Activated T-cell treated with anti-CD3 and anti-CD28 coated beads for 4 hours (primary cell): ENCODE results near the gene ZBTB39.
"Not testable (repeated sequence)": the region's sequence is repeated elsewhere in the genome, so short reads cannot be mapped to it uniquely, and the experiment has no call there.

Source experiments
- DNase-seq: peaks from one replicate; pipeline ENCODE4 v3.0.0-alpha.2; 2020

ZBTB39 gene

DNA sequence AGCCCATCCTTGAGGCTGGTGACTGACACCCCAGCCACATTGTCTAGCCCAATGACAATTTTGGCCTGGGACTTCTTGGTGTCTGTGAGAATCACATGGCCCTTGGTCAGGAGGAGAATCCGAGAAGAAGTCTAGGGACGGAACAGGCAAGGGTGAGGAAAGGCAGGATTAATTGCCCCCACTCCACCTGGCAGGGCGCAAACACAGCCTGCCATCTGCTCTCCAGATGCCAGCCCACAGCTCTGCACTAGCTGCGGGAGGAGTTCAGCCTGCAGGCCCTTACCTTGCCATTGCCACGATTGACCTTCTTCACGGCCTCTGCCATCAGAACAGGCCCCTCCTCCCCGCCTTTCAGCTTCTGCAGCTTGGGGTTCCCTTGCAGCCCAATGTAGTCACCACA, 23.1 kb upstream of the ZBTB39 start:
- DNase-seq: no peak

DNA sequence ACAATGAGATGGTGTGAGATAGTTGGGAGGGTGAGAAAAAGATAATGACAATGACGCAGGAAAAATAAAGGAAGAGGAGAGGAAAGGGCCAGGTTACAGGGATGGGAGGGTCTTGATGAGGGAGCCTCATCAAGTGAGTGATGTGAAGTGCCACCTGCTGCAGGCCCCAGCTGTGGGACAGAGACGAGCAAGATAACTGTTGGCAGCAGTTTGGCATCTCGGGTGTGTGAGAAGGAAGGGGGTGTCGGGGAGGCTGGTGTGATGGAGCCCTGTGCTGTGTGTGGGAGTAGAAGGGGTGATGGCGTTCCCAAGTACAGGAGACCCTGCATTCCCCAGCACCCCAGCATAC, 21.4 kb upstream of the ZBTB39 start:
- no peak for DNase-seq

DNA sequence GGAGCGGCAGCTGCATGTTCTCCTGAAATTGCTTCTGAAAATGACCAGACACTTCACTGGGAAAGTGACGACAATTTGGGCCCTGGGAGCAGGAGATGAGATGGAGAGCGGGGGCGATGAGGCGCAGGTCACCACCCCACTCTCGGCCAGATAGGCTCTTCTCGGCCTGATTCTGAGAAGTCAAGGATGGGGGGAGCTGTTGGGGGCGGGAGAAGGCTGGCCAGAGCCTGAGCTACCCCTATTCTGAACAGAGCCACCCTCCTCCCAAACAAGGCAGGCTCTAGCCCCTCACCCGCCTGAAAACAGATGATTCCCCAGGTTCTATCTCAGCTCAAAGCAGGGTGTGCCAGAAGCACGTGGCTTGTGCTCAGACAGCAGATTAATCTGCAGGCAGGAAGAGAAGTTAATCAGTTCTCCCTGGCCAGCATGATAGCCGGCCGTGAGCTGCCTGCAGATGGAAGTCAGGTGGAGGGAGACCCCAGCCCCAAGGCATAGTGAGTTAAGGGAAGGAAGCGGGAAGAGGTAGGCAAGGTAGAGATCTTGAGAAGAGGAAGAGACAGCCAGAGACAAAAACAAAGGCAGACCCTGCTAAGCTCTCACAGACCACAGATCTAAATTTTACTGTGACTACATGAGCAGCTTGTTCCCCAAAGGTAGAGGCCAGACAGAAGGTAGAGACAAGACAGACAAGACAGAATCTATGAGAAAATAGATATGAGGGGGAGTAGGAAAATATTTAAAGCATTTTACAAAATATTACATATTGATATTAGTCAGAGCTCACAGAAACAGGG, 20.9 kb upstream of the ZBTB39 start:
- no peak for DNase-seq

DNA sequence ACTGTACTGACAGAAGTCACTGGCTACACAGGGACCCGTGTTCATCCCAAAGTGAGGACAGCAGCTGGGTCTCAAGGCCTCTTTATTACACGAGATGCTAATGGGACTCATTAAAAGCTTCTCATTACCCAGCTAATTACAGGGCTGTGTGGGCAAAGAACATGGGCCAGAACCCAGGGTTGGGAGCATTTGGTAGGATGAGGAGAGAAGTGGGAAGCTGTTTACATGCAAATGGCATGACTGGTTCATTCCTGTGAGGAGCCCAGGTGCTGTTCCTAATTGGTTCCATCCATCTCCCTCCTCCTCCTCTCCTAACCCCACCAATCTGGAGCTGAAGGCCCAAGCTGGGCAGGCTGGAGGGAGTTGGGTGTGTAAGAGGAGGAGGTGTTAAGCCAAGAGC, 18.9 kb upstream of the ZBTB39 start:
- DNase-seq: no peak

DNA sequence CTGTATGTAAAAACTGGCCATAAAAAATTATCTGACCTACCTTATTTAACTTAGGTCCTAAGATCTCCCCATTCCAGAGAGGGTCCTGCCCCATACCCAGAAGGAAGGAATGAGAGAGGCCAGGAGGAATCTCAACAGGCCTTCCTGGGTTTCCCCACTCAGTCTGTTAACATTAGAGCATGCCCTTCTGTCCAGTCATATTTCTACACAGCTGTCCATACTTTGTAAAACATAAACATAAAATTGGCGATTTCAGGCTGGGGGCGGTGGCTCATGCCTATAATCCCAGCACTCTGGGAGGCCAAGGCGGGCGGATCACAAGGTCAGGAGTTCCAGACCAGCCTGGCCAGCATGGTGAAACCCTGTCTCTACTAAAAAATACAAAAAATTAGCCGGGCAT, 16.0 kb upstream of the ZBTB39 start:
- not testable (repeated sequence) for DNase-seq

DNA sequence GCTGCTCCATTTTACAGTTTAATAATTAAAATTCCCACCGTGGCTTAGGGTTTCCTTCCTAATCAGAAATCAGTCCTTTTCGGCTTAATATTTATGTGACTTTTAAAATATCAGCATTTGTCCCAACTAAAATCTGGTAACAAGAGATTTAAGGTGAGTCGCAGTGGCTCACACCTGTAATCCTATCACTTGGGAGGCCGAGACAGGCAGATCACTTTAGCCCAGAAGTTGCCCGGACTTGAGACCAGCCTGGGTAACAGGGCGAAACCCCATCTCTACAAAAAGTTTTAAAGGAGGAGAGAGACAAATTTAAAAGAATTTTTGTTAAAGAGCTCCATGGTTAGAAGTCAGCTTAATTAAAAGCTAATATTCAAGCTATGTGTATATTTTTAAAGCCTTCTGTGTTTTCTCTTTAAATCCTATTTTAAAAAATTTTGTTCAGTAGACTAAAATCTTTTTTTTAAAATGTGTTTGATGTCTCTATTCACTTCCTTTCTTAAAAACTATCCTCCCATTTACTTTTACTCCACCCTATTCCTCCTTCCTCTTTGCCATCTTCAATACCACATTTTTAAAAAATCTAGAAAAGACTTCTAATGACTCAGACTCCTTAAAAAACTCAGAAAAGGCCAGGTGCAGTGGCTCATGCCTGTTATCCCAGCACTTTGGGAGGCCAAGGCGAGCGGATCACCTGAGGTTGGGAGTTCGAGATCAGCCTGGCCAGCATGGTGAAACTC, 13.8 kb upstream of the ZBTB39 start:
- DNase-seq: no peak

DNA sequence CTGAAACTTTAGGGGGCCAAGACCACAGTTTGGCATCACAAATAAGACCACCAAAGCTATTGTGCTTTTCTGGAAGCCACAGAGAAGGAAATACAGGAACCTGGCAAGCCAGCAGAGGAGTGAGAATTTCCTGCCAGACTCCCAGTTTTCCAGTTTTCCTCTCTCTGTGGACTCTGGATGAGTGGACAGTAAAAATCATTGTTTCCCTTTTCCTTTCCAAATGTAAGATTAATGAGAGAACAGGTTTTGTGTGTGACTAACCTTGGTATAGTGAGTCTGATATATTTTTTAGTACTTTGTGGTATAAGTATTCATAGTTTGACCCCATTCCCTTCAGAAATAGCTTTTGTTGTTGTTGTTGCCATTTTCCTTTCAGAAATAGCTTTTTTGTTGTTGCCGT, 12.6 kb upstream of the ZBTB39 start:
- DNase-seq: no peak

DNA sequence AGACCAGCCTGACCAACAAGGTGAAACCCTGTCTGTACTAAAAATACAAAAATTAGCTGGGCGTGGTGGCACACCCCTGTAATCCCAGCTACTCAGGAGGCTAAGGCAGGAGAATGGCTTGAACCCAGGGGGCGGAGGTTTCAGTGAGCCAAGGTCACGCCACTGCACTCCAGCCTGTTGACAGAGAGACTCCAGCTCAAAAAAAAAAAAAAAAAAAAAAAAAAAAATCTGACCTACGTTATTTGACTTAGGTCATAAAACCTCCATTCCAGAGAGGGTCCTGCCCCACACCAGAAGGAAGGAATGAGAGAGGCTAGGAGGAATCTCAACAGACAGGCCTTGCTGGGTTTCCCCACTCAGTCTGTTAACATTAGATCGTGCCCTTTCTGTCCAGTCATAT, 12.0 kb upstream of the ZBTB39 start:
- DNase-seq: not testable (repeated sequence)

DNA sequence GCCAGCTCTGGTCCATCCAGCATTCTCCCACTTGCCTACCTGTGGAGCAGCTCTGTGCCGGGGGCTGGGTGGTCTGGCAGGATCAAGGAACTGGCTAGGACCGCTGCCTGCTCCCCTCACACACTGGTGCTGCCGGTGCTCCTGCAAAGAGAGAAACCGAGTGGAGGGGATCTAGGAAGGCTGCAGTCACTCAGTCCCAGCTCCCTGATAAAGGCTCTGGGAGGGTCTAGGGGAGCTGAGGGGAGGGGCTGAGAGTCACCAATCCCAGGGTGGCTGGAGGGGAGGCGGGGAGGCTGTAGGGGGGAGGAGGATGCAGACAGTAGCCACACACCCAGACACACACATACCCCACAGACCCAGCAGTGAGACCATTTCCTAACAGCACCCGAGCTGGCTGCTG, 10.0 kb upstream of the ZBTB39 start, which contains the start of gene TAC3:
TSS of gene TAC3 (minus strand) at position 182 of the 400 bp plus-strand sequence. CDS start 732 bp downstream, outside the sequence.
- no peak for DNase-seq

DNA sequence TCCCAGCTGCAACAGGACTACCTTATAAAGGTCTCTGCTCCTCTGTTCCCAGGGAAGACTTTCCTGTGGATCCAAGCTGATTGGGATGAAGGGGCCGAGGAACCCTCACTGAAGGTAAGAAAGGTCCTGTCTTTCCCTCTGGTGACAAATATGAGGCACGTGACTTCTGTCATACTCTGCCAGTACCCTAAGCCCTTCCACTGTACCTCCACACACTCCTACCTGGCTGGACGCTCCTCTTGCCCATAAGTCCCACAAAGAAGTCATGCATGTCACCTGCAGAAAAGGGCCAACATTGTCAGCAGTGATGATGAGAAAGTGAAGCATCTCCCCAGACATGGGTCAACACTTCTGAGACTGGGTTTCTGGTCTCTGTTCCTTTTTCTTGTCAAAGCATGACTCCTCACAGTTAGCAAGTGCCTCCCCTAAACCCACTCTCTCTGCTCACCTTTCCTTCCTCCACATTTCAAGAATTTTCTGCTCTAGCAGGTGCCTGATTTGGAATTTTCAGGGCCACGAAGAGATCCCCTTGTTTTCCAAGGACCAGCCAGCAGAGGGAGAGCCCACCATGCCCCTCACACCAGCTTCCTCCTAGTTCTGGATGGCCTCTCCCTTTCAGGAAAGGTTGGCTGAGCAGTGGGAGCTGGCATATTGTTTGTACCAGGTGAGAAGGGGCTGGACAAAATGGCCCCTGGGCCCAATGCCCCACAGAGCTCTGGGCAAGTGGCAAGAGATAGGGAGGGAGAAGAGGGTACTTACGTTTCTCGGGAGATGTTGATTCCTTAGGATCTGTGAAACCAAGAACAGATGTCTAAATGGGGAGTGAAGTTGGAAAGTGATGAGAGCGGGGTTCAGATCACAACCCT, 6.5 kb upstream of the ZBTB39 start:
- DNase-seq: no peak

DNA sequence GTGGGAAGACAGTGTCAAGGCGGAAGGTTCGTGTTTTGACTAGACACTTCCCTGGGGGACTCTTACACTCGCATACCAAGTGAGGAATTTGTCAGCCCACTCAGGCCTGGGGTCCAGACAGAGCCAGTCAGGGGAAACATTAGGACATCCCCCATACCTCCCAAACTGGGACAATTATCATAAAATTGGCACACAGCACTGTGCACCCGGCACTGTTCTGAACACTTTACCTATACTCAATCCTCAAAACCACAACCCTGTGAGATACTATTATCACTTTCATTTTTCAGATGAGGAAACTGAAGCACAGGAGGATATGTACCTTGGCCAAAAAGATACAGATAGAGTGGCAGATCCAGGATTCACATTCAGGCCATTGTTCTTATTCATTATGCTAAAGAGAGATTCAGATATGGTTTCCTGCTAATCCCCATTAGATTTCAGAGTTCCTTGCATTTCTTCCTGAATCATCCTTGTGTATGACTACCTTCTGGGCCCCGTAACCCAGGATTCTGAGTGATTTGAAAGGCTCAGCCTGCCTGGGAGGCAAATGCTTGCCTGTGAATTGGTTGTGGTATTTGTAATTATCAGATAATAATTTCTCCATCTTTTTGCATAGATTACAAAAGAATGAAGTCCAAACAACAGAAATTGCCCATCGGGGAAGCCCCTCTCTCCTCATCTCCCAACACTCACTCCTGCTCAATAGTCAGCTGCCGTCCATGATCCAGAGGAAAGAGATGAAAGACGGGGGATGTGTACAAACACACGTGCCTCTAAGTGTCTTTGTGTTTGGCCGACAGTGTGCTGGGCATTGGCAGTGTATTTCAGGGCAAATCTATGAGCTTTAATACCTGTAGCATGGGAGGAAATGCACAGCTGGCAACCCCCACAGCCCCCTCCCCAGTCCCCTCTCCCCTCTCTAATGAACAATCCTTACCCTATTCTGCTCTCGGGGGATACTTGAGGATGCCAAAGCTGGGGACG, 5.4 kb upstream of the ZBTB39 start:
- no peak for DNase-seq

DNA sequence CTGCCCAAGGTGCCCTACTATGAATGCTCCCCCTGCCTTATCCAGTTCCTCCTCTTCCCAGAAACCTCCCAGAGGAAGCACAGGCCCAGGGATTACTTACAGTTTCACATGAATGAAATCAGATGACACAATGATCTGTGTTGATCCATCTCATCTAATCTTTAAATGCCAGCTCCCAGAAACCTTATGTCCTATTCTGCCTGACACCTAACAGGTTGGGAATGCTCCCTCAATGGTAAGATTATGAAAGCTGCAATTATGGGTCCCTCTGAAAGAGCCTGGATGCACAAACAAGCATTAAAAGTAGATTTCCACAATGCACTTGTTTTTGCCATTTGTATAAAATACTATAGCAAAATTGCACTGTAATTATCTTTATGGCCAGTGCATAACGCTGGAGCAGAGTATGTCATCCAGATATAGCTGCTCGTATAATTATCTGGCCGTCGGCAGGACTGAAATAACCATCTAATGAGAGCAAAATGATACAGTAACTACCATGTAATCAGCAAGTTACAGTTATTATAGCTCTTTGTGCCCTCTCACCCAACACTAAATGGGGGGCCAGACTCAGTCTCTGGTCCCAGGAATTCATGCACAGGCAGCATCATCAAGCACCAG, 4.4 kb upstream of the ZBTB39 start:
- DNase-seq: no peak

DNA sequence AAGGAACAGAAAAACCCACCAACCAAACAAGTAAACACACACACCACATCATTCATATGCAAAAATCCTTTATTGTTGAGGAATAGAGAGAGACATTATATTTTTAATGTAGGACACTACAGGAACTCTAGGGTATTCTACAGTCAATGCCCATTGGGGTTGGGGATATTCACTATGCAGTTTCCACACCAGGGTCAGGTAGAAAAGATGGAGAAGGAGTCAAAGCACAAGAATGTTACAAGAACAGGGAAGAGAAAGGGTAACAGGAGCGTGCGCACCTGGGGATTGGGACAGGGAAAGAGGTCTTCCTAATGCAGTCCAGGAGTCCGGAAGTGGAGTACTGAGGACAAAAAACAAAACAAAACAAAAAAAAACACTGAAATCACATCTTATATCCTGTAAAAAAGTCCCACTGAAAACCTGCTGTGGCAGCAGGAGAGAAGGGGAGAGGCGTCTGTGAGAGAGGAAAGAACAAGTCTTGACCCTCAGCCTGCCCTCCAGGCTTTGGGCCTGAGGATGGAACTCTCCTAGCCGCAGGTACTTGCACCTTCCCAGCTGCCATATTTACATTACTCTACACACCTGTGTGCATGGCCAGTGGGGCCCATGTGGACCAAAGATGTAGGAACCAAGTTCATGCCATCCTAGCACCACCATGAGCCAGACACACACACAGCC, 3.7 kb upstream of the ZBTB39 start:
- no peak for DNase-seq

DNA sequence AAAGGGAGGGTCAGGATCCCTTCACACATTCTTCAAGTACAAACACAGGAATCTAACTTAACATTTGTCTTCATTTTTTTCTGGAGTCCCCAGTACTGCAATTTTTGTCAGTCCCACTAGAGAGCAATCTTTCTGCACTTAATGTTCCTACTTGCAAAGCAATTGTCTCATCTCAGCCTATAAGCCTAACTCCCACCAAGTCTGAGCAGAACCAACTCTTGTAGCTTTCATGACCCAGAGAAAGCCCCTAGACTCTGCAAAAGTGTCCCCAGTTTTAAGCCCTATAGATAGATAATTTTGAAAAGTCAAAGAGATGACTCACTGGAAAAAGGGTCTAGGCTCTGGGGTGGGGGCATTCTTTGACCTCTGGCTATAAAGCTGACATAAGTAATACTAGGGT, 1.8 kb upstream of the ZBTB39 start:
- no peak for DNase-seq

DNA sequence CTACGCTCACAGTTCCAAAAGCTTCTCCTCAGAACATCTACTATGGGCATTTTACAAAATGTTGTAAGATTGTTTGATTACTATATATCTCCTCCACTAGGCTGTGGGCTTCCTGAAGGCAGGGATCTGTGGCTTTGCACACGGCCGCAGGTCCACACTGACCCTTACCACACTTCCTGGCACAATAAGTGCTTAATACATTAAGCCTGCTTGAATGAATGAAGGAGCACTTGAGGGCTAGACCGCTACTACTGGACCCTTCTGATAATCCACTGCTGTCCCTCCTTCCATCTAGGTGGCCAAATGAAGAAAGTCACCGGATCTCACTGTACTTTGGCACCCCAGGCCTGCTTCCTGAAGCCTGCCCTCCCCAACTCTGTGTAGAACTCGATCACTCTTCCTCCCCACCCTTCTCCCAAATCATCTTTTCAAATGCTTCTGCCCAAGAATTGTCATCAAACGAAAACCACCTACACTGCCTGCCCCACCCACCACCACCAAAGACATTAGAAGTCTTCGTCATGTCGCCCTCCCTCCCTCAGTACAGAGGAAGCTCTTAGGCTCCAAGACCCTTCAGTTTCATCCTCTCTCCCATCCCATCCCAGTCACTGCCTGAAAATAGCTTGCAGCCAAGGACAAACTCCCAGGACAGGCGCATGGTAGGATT, 596 bp upstream of the ZBTB39 start:
- DNase-seq: peak; percentile 34

DNA sequence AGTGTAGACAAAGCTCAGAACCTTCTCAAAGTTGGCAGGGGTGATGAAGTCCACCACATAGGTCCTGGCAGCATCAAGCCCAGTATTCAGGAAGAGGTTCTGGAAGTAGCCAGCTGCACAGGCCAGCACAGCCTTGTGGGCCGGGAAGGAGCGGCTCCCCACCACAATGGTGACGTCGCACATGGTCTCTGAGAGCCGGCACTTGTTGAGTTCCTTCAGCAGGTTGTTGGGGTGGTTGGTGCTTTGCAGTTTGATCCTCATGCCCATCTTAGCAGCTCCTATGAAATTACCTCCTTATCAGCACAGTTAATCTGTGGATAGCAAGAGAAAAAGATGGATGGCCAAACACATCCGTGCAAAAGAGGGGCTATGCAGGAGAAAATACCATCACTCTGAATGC, 1.7 kb downstream of the ZBTB39 start:
- DNase-seq: no peak

DNA sequence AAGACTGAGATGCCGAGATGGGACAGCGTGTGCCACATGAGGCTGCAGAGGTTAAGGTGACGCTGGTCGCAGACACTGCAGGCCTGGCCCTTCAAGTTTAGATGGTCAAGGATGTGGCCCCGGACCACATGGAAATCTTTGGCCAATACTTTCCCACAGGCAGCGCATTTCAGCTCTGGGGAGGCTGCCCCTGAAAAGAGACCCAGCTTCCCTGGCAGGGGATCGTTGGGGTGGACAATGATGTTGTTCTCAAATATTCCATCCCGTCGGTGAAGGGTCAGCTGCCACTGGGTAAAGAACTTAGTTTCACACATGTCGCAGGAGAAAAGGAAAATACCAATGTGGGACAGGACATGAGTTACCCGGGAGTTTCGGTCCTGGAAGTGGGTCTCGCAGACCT, 3.0 kb downstream of the ZBTB39 start:
- no peak for DNase-seq

DNA sequence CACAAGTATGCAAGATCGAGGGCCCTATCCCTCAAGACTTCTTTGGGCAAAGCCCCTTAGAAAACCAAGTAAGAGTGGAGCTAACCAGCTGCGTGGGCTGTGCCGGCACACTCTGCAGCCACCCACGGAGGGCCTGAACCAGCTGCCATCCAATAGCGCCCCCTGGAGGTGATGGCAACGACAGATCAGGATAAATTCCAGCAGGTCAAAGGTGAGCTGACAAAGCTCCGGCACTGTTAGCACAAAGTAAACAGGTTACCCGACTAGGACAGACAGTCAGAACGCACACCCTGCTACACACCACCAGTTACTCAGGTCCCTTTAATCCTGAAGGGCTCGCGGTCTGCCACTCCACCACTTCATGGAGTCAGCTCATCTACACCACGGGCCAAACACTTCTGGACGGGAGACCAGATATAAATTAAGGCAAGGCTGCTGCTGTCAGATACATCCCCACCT, 4.9 kb downstream of the ZBTB39 start:
- DNase-seq: peak; percentile 74

DNA sequence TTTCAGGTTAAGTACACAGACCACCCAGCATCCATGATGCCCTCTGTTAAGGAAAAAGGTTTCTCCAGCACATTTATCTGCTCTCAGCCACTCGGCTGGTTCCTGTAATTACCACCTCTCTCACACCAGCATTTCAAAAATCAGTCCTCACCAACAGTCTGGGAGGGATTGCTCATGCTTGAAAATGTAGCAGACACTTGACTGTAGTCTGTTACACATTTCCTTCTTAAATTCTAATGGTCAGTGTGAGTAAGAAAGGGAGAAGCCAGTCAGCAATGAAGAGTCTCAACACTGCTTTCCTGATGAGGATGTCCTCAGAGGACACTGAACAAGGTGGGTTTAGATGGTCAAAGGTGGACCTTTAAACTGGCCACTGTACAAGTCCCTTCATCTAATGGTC, 6.0 kb downstream of the ZBTB39 start:
- DNase-seq: no peak

DNA sequence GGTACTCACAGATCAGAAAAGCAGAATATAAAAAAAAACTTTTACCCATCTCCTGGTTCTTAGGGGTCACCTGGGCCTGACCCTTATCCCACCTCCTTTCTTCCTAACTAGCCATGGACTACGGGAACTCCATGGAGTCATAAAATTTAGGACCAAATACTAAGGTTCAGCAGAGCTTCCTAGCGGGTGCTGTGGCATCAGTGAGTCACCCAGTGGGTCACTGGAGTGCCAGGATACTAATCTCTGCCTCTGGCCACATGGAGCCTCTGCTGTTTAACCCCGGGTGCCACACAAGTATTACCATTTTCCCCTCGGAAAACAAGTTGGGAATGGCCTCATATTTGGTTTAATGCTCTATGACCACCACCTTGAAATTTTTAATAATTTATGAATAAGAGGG, 6.9 kb downstream of the ZBTB39 start:
- DNase-seq: no peak

DNA sequence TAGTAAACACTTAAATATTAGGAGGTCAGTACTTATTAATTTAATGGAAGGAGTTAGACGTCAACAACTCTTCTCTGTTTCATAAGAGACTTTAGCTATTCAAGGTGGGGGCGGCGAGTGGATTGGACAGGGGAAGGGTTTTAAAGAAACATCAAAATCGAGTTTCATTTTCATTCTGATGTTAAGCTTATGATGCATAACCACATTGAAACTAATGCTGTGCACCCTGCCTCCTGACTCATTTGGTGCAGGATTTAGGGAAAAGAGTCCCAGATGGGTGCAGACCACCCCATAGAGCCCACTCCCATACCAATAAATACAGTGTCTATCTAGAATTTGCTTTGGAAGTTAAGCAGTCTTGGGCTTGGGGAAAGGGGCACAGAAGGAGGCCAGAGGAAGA, 7.4 kb downstream of the ZBTB39 start:
- no peak for DNase-seq
